ENCODE results near the gene SMYD3. TPM values are rescaled to one million over a fixed set of nuclear protein-coding genes. Genes with fewer than 3 reads are reported as not detected.

Gene SMYD3
- total and polyA plus RNA-seq, 2 donors (not counting 1 experiment from before 2014, with no cell fraction given): 69.4 to 83.1 TPM

- H3K36me3 ChIP-seq (ENCODE audit: control insufficient read depth, insufficient read depth, low read length): no peaks in the 10 kb centered on the region
- peak; percentile 66 to 83 for DNase-seq (ENCODE audit: low read depth in 2 of 2)
- no peak overlapping the region for H3K4me2 ChIP-seq (ENCODE audit: extremely low read depth, insufficient read depth, low read length)
These were observed 14.4 kb downstream of the SMYD3 start for GRCh38 chr1:246492611-246493245.

DNA sequence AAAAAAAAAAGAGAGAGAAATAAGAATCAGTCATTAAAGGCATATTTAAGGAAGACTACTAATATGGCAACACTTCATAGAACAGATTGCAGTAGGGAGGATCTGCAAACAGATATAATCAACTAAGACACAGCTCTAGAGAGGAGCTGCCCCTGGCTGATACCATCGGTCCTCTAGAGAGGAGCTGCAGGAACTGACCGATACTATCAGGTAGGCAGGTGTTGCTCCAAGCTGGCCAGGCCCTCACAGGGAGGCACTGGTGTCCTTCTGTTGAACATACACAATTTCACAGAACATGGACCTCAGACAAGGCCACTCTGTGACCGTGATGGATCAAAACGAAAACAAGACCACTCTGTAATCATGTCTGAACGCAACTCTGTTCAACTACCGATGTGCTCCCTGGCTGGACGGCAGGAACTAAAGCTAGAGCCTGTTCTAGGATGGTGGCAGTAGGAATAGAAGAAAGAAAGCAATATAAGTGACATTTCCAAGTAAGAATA is 15.5 kb downstream of the SMYD3 start:
- Histone ChIP-seq H3K27ac (ENCODE audit: insufficient read depth, low read length) (no peak overlapping the region), H3K9ac (ENCODE audit: insufficient read depth, low read length) (no peak overlapping the region), H3K4me2 (ENCODE audit: extremely low read depth, insufficient read depth, low read length) (no peak overlapping the region), H3K79me2 (ENCODE audit: control insufficient read depth, insufficient read depth, low read length) (no peaks in the 10 kb centered on the region), H3K9me3 (ENCODE audit: control insufficient read depth, insufficient read depth, low read depth, low read length) (no peaks in the 10 kb centered on the region), H3K4me3 (replicated peaks in 1 of 4; ENCODE audit: control extremely low read depth in 1 of 4, insufficient read depth in 1 of 4, low read depth in 3 of 4, low read length in 4 of 4) (no peak overlapping the region), H4K20me1 (ENCODE audit: control insufficient read depth, extremely low read depth, insufficient read depth, low read length) (no peaks in the 10 kb centered on the region), H3K36me3 (ENCODE audit: control insufficient read depth, insufficient read depth, low read length) (no peaks in the 10 kb centered on the region), H3K27me3 (ENCODE audit: control insufficient read depth, insufficient read depth, low read length) (no peaks in the 10 kb centered on the region), H2AFZ (ENCODE audit: low read length) (no peak overlapping the region), H3K4me1 (ENCODE audit: control insufficient read depth, extremely low read depth, insufficient read depth, low read length) (no peaks in the 10 kb centered on the region)
- DNase-seq (ENCODE audit: low read depth in 2 of 2): no peak
- TF ChIP-seq EZH2 (IDR thresholded peaks at IDR 0.05; ENCODE audit: low read length, missing control alignments): no peak

More at GRCh38 chr1:246492611-246493245, 14.4 kb downstream of the SMYD3 start:
- Histone ChIP-seq H2AFZ (ENCODE audit: low read length) (no peak overlapping the region), H3K27me3 (ENCODE audit: control insufficient read depth, insufficient read depth, low read length) (no peaks in the 10 kb centered on the region), H4K20me1 (ENCODE audit: control insufficient read depth, extremely low read depth, insufficient read depth, low read length) (no peaks in the 10 kb centered on the region), H3K4me3 (replicated peaks in 1 of 4; ENCODE audit: control extremely low read depth in 1 of 4, insufficient read depth in 1 of 4, low read depth in 3 of 4, low read length in 4 of 4) (no peak overlapping the region), H3K9ac (ENCODE audit: insufficient read depth, low read length) (no peak overlapping the region), H3K27ac (ENCODE audit: insufficient read depth, low read length) (no peak overlapping the region), H3K79me2 (ENCODE audit: control insufficient read depth, insufficient read depth, low read length) (no peaks in the 10 kb centered on the region), H3K4me1 (ENCODE audit: control insufficient read depth, extremely low read depth, insufficient read depth, low read length) (no peaks in the 10 kb centered on the region), H3K9me3 (ENCODE audit: control insufficient read depth, insufficient read depth, low read depth, low read length) (no peaks in the 10 kb centered on the region)
- TF ChIP-seq CTCF (conservative IDR thresholded peaks at IDR 0.05 in 1 of 2, IDR thresholded peaks at IDR 0.05 in 1 of 2; ENCODE audit: low read depth in 1 of 2, low read length in 2 of 2) (peak; percentile 77 to 94), EZH2 (IDR thresholded peaks at IDR 0.05; ENCODE audit: low read length, missing control alignments) (no peak)

DNA sequence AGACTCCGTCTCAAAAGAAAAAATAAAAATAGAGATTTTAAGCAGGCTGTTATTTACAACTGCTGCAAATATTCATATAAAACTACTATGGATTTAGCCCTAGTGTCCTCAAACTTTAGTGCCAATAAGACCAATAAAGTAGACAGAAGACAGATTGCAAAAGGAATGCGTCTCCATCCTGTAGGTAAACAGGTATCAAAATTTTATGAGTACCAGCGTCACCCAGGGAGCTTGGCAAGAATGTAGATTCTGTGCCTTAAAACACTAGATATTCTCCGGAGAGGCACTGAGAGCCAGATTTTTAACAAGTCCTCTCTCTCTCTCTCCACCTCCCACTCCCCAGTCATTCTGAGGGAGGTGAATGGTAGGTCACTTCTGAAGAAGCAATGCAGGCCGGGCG is 18.4 kb downstream of the SMYD3 start:
- DNase-seq (ENCODE audit: low read depth in 2 of 2): no peak
- Histone ChIP-seq H3K4me2 (ENCODE audit: extremely low read depth, insufficient read depth, low read length) (no peak overlapping the region), H3K4me1 (ENCODE audit: control insufficient read depth, extremely low read depth, insufficient read depth, low read length) (no peaks in the 10 kb centered on the region), H3K36me3 (ENCODE audit: control insufficient read depth, insufficient read depth, low read length) (no peaks in the 10 kb centered on the region), H3K27ac (ENCODE audit: insufficient read depth, low read length) (no peak overlapping the region), H4K20me1 (ENCODE audit: control insufficient read depth, extremely low read depth, insufficient read depth, low read length) (peaks cover 2% of the 10 kb centered on the region), H3K27me3 (ENCODE audit: control insufficient read depth, insufficient read depth, low read length) (no peaks in the 10 kb centered on the region), H3K79me2 (ENCODE audit: control insufficient read depth, insufficient read depth, low read length) (no peaks in the 10 kb centered on the region), H3K4me3 (replicated peaks in 1 of 4; ENCODE audit: control extremely low read depth in 1 of 4, insufficient read depth in 1 of 4, low read depth in 3 of 4, low read length in 4 of 4) (no peak overlapping the region), H3K9ac (ENCODE audit: insufficient read depth, low read length) (no peak overlapping the region), H2AFZ (ENCODE audit: low read length) (no peak overlapping the region), H3K9me3 (ENCODE audit: control insufficient read depth, insufficient read depth, low read depth, low read length) (no peaks in the 10 kb centered on the region)
- TF ChIP-seq EZH2 (IDR thresholded peaks at IDR 0.05; ENCODE audit: low read length, missing control alignments) (no peak), CTCF (conservative IDR thresholded peaks at IDR 0.05 in 1 of 2, IDR thresholded peaks at IDR 0.05 in 1 of 2; ENCODE audit: low read depth in 1 of 2, low read length in 2 of 2) (no peak)
